Measurements from ENCODE around the gene NAV2.

NAV2 gene, protein sequence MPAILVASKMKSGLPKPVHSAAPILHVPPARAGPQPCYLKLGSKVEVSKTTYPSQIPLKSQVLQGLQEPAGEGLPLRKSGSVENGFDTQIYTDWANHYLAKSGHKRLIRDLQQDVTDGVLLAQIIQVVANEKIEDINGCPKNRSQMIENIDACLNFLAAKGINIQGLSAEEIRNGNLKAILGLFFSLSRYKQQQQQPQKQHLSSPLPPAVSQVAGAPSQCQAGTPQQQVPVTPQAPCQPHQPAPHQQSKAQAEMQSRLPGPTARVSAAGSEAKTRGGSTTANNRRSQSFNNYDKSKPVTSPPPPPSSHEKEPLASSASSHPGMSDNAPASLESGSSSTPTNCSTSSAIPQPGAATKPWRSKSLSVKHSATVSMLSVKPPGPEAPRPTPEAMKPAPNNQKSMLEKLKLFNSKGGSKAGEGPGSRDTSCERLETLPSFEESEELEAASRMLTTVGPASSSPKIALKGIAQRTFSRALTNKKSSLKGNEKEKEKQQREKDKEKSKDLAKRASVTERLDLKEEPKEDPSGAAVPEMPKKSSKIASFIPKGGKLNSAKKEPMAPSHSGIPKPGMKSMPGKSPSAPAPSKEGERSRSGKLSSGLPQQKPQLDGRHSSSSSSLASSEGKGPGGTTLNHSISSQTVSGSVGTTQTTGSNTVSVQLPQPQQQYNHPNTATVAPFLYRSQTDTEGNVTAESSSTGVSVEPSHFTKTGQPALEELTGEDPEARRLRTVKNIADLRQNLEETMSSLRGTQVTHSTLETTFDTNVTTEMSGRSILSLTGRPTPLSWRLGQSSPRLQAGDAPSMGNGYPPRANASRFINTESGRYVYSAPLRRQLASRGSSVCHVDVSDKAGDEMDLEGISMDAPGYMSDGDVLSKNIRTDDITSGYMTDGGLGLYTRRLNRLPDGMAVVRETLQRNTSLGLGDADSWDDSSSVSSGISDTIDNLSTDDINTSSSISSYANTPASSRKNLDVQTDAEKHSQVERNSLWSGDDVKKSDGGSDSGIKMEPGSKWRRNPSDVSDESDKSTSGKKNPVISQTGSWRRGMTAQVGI (N-terminal part only)

GRCh38 chr11:19712281-19713195 lies at the start of gene NAV2:
Gene NAV2 (plus strand): TSS chr11:19712837. CDS start chr11:19713696, 859 bp downstream.
- TF ChIP-seq, protein P1, sequence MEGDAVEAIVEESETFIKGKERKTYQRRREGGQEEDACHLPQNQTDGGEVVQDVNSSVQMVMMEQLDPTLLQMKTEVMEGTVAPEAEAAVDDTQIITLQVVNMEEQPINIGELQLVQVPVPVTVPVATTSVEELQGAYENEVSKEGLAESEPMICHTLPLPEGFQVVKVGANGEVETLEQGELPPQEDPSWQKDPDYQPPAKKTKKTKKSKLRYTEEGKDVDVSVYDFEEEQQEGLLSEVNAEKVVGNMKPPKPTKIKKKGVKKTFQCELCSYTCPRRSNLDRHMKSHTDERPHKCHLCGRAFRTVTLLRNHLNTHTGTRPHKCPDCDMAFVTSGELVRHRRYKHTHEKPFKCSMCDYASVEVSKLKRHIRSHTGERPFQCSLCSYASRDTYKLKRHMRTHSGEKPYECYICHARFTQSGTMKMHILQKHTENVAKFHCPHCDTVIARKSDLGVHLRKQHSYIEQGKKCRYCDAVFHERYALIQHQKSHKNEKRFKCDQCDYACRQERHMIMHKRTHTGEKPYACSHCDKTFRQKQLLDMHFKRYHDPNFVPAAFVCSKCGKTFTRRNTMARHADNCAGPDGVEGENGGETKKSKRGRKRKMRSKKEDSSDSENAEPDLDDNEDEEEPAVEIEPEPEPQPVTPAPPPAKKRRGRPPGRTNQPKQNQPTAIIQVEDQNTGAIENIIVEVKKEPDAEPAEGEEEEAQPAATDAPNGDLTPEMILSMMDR (conservative IDR thresholded peaks at IDR 0.05; ENCODE audit: low read depth, low read length): no peak
- DNase-seq (ENCODE audit: low read depth): peak; percentile 71
- peak within 1 kb of the TSS; percentile 93 for H3K4me3 ChIP-seq (ENCODE audit: low read length)

- no peak for DNase-seq (ENCODE audit: low read depth)
- TF ChIP-seq, protein P1 (conservative IDR thresholded peaks at IDR 0.05; ENCODE audit: low read depth, low read length): no peak
- H3K4me3 ChIP-seq (ENCODE audit: low read length): no peak overlapping the region
Observed at GRCh38 chr11:19663206-19663605, 49.4 kb upstream of the NAV2 start.

DNA sequence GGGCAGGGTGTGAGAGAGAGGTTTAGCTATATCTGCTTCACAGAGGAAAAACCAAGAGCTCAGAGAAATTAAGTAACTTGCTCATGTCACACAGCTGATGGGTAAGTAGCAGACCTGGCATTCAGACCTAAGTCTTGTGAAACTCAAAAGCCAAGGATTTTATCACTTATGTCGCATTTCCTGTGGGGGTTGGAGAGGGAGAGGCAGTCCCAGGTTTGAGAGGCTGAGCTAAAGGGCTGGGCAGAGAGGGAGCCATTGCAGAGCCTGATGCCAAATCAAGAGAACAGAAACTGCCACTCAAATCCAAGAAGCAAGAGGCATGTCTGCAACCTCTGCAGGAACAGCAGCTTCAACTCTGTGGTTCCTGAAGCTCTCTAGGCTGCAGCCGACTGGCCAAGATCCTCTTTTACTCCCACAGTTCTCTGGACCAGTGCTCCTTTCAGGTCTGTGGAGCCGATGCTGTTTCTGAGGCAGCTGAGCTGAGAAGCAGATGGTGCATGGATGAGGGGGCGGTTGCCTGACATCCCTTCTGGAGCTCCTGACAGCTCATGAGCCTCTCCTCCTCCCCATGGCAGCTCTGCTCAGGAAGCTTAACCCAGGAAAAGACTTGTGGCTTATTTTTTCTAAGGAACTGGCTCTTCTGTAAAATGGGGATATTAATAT lies 47.6 kb upstream of the NAV2 start:
- DNase-seq (ENCODE audit: low read depth): no peak
- H3K4me3 ChIP-seq (ENCODE audit: low read length): no peak overlapping the region
- TF ChIP-seq, protein P1 (conservative IDR thresholded peaks at IDR 0.05; ENCODE audit: low read depth, low read length): no peak

DNA sequence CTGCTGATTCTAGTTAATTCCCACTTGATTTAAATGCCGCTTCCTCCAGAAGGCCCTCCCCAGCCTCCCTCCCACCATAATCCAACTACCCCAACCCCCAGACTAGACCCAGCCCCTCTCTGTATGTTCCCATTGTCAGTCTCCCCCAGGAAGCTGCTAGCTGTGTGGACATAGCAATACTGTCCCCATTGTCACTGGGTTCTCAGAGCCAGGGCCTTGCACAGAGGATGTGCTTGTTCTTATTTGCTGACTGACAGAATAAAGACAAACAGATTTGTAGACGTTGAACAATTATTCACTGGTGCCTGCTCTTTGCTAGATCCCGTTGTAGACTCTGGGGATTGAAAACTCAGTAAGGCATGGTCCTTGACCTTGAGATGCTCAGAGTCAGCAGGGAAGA lies 45.7 kb upstream of the NAV2 start:
- no peak for DNase-seq (ENCODE audit: low read depth)
- TF ChIP-seq, protein P1 (conservative IDR thresholded peaks at IDR 0.05; ENCODE audit: low read depth, low read length): no peak
- no peak overlapping the region for H3K4me3 ChIP-seq (ENCODE audit: low read length)

DNA sequence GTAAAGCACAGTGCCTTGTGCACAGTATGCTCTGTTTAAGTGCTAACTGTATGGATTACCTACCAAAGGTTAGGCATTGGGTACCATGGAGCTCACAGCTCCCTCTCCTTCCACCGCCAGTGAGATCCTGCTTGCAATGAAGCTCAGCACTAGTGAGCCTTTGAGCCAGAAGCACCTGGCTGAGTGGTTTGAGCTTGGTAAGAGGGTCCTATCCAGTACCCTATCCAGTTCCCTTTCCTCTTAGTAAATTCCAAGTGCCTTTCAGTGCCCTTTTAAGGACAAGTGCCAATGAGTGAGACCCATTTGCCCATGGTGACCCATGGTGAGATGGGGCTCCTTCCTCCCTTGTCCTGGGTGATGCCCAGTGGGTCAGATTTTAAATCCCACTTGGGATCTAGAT lies 43.1 kb upstream of the NAV2 start:
- DNase-seq (ENCODE audit: low read depth): no peak
- TF ChIP-seq, protein P1 (conservative IDR thresholded peaks at IDR 0.05; ENCODE audit: low read depth, low read length): no peak
- no peak overlapping the region for H3K4me3 ChIP-seq (ENCODE audit: low read length)
